Hepatocyte (in vitro differentiated cells): ENCODE results near the gene TCF7.

Source experiments
- EZH2 ChIP-seq: fragments of 200-600 bp; sonication (generic); IDR thresholded peaks from 2 replicates; pipeline ENCODE4 v1.6.1; 2016; ENCODE audit warnings: antibody characterized with exemption, mild to moderate bottlenecking, borderline replicate concordance
- EZH2phosphoT487 ChIP-seq: fragments of 200-600 bp; sonication (generic); IDR thresholded peaks from one replicate; pipeline ENCODE4 v1.6.1; 2018; ENCODE audit warnings: antibody characterized with exemption, mild to moderate bottlenecking, low read depth, moderate library complexity; ENCODE audit not compliant: unreplicated experiment, severe bottlenecking
- TF ChIP-seq, protein P1 (sequence below): fragments of 200-600 bp; sonication (generic); IDR thresholded peaks from 2 replicates; pipeline ENCODE4 v1.5.1; 2016; ENCODE audit warnings: antibody characterized with exemption, mild to moderate bottlenecking; ENCODE audit not compliant: poor library complexity

DNA sequence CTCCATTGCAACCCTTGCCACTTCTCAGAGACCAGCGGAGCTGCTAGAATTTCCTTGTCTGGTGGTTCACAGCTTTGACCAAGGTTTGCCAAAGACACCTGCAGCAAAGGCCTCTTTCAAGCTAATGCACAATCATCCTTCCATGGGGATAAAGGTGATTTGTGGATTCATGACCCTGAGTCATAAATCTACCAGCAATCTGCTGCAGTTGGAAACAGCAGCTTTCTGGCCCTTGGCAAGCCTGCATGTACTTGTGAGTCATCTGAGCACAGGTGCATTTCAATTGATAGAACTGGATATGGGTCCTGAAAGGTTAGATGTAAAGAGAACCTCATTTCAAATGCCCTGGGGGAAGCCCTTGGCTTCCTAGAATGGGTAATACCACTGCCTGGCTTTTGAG lies 21.6 kb upstream of the TCF7 start:
- TF ChIP-seq, protein P1, sequence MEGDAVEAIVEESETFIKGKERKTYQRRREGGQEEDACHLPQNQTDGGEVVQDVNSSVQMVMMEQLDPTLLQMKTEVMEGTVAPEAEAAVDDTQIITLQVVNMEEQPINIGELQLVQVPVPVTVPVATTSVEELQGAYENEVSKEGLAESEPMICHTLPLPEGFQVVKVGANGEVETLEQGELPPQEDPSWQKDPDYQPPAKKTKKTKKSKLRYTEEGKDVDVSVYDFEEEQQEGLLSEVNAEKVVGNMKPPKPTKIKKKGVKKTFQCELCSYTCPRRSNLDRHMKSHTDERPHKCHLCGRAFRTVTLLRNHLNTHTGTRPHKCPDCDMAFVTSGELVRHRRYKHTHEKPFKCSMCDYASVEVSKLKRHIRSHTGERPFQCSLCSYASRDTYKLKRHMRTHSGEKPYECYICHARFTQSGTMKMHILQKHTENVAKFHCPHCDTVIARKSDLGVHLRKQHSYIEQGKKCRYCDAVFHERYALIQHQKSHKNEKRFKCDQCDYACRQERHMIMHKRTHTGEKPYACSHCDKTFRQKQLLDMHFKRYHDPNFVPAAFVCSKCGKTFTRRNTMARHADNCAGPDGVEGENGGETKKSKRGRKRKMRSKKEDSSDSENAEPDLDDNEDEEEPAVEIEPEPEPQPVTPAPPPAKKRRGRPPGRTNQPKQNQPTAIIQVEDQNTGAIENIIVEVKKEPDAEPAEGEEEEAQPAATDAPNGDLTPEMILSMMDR, result no peak
- no peak for TF ChIP-seq EZH2phosphoT487
- TF ChIP-seq EZH2, result no peak
